ENCODE data around the gene AFF3.

AFF3 gene

DNA sequence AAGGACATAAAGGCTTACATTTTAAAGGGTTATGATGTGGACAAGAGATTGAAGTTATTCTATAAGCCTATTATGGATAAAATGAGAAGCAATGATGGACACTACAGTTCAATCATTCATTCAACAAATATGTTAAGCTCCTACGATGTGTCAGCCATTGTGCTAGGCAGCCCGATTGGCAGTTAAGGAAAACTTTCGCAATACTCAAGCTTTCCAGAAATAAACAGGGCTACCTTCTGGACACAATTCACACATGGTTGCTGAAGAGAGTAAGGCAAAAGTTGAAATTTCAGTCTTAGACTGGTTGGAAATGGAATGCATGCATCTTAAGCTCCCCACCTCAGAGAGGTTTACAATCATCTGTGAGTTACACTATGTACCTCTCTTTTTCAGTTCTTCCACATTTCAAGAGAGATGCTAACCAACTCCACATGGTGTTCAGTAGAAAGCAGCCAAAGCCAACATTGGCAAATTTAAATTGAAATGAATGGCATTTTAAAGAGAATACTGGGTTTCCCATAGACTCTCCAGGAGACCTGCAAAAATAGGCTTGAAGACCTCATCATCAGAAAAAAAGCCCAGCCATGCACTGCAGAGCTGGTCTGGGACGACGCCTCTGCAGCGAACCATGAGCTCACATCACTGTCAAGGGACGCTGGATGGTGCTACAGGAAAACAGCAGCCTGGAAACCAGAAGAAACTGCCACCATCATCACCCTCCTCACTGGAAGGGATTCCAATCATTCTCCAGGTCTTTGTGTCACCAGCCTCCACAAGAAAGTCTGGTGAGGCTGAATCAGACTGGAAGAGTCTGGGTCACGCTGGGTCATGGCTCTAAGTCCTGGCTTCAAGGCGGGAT lies 276.3 kb downstream of the AFF3 start:
- H3K9me3 ChIP-seq (ENCODE audit: low read length), result no peaks in the 10 kb centered on the region
- H3K4me2 ChIP-seq (ENCODE audit: low read length), result no peak overlapping the region
- H3K79me2 ChIP-seq (ENCODE audit: insufficient read depth, low read length), result no peaks in the 10 kb centered on the region
- H4K20me1 ChIP-seq (ENCODE audit: insufficient read depth, low read length), result no peaks in the 10 kb centered on the region
- H2AFZ ChIP-seq (ENCODE audit: low read length), result no peak overlapping the region
- no peaks in the 10 kb centered on the region for H3F3A ChIP-seq (ENCODE audit: insufficient read depth, low read length)
- no peak overlapping the region for H3K9ac ChIP-seq (ENCODE audit: low read length)
- H3K36me3 ChIP-seq (ENCODE audit: insufficient read depth, low read length), result peaks cover 34% of the 10 kb centered on the region; the same call in 1 of the 2 replicates
- H3K27me3 ChIP-seq (ENCODE audit: insufficient read depth, low read length), result no peaks in the 10 kb centered on the region
- H3K4me1 ChIP-seq (ENCODE audit: insufficient read depth, low read length, severe bottlenecking), result peaks cover 90% of the 10 kb centered on the region
- H3K4me3 ChIP-seq (ENCODE audit: low read depth, low read length, poor library complexity, severe bottlenecking), result no peak overlapping the region
- TF ChIP-seq EZH2 (IDR thresholded peaks at IDR 0.05; ENCODE audit: borderline replicate concordance, low read length), result no peak
- TF ChIP-seq, protein P1, sequence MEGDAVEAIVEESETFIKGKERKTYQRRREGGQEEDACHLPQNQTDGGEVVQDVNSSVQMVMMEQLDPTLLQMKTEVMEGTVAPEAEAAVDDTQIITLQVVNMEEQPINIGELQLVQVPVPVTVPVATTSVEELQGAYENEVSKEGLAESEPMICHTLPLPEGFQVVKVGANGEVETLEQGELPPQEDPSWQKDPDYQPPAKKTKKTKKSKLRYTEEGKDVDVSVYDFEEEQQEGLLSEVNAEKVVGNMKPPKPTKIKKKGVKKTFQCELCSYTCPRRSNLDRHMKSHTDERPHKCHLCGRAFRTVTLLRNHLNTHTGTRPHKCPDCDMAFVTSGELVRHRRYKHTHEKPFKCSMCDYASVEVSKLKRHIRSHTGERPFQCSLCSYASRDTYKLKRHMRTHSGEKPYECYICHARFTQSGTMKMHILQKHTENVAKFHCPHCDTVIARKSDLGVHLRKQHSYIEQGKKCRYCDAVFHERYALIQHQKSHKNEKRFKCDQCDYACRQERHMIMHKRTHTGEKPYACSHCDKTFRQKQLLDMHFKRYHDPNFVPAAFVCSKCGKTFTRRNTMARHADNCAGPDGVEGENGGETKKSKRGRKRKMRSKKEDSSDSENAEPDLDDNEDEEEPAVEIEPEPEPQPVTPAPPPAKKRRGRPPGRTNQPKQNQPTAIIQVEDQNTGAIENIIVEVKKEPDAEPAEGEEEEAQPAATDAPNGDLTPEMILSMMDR (IDR thresholded peaks at IDR 0.05; ENCODE audit: low read length), result no peak
- no peaks in the 10 kb centered on the region for H3K9me2 ChIP-seq (ENCODE audit: low read depth, low read length)
- H3K27ac ChIP-seq (ENCODE audit: low read depth, low read length, poor library complexity, severe bottlenecking), result peak overlapping the region; percentile 90

DNA sequence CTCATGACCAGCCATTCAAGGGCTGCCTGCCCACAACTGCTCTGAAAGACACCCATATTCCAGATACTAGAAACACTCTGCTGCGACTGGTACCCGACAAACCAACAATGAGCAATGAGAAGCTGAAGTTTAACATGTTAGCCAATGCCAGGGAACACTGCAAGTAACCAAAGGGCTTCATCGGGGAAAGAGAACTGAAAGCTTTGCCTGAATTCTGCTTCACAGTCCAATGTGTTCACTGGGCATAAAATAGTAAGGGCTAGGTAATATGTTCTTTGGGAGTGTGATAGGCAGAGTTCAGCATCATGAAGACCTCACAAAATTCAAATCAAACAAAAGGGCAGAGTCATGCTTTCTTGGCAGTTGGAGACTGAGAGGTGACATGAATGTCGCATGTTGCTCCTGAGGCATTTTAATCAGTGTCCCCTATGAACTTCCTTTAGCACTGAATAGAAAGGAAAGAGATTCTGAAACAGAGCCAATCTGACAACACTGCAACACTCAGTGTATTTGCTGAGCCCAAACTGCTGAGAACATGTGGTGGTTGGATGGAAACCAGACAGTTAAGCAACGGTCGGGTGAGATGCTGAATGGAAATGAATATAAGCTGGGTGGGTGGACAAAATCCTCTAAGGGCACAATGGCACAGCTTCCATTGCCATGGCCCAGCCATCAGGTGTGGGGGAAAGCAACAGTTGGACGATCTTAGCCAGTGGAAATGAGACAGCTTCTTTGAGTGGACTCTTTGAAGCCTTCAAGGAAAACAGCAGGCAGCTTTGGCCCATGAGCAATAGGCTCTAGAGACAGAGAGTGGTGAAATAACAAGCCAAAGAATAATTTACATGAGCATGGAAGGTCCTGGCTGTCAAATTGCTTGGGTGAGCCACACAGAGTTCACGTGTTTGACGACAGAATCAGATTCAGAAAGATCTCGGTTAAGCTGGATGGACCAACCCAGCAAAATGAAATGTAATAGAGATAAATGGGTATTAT lies 277.5 kb downstream of the AFF3 start:
- H3K27ac ChIP-seq (ENCODE audit: low read depth, low read length, poor library complexity, severe bottlenecking), result peak overlapping the region; percentile 90
- no peak overlapping the region for H3K4me3 ChIP-seq (ENCODE audit: low read depth, low read length, poor library complexity, severe bottlenecking)
- no peaks in the 10 kb centered on the region for H4K20me1 ChIP-seq (ENCODE audit: insufficient read depth, low read length)
- no peak overlapping the region for H2AFZ ChIP-seq (ENCODE audit: low read length)
- no peaks in the 10 kb centered on the region for H3K27me3 ChIP-seq (ENCODE audit: insufficient read depth, low read length)
- no peak overlapping the region for H3K9ac ChIP-seq (ENCODE audit: low read length)
- H3K9me2 ChIP-seq (ENCODE audit: low read depth, low read length), result no peaks in the 10 kb centered on the region
- peak overlapping the region; percentile 8; the same call in 1 of the 2 replicates for H3K4me2 ChIP-seq (ENCODE audit: low read length)
- H3F3A ChIP-seq (ENCODE audit: insufficient read depth, low read length), result no peaks in the 10 kb centered on the region
- H3K4me1 ChIP-seq (ENCODE audit: insufficient read depth, low read length, severe bottlenecking), result peaks cover 85% of the 10 kb centered on the region
- TF ChIP-seq EZH2 (IDR thresholded peaks at IDR 0.05; ENCODE audit: borderline replicate concordance, low read length), result no peak
- TF ChIP-seq, protein P1 (IDR thresholded peaks at IDR 0.05; ENCODE audit: low read length), result no peak
- no peaks in the 10 kb centered on the region for H3K9me3 ChIP-seq (ENCODE audit: low read length)
- no peaks in the 10 kb centered on the region for H3K79me2 ChIP-seq (ENCODE audit: insufficient read depth, low read length)
- H3K36me3 ChIP-seq (ENCODE audit: insufficient read depth, low read length), result peaks cover 32% of the 10 kb centered on the region; the same call in 1 of the 2 replicates

DNA sequence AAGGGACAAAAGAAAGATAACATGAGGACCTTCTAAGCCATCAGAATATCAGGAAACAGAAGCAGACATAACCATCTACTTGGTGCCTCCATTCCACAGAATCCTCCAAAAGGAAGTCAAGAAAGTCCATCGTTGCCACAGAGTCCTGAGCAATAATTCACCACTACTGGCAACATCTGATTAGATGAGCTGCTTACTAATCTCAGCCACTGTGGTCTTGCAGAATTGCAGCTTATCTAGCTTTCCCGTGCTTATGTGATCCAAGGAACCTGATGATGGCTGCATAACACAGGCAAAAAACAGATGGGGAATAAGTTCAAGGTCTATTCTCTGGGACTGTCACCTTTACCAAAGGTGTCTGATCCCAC lies 278.5 kb downstream of the AFF3 start:
- no peaks in the 10 kb centered on the region for H3K9me3 ChIP-seq (ENCODE audit: low read length)
- no peak overlapping the region for H3K4me3 ChIP-seq (ENCODE audit: low read depth, low read length, poor library complexity, severe bottlenecking)
- TF ChIP-seq EZH2 (IDR thresholded peaks at IDR 0.05; ENCODE audit: borderline replicate concordance, low read length), result no peak
- TF ChIP-seq, protein P1 (IDR thresholded peaks at IDR 0.05; ENCODE audit: low read length), result no peak
- no peaks in the 10 kb centered on the region for H3F3A ChIP-seq (ENCODE audit: insufficient read depth, low read length)
- H2AFZ ChIP-seq (ENCODE audit: low read length), result no peak overlapping the region
- H3K9me2 ChIP-seq (ENCODE audit: low read depth, low read length), result no peaks in the 10 kb centered on the region
- H3K27ac ChIP-seq (ENCODE audit: low read depth, low read length, poor library complexity, severe bottlenecking), result peak overlapping the region; percentile 90
- peaks cover 40% of the 10 kb centered on the region; the same call in 1 of the 2 replicates for H3K36me3 ChIP-seq (ENCODE audit: insufficient read depth, low read length)
- no peak overlapping the region; the same call in 1 of the 2 replicates for H3K4me2 ChIP-seq (ENCODE audit: low read length)
- H3K79me2 ChIP-seq (ENCODE audit: insufficient read depth, low read length), result peaks cover 6% of the 10 kb centered on the region; the same call in 1 of the 2 replicates
- H4K20me1 ChIP-seq (ENCODE audit: insufficient read depth, low read length), result no peaks in the 10 kb centered on the region
- H3K27me3 ChIP-seq (ENCODE audit: insufficient read depth, low read length), result no peaks in the 10 kb centered on the region
- peaks cover 79% of the 10 kb centered on the region for H3K4me1 ChIP-seq (ENCODE audit: insufficient read depth, low read length, severe bottlenecking)
- no peak overlapping the region for H3K9ac ChIP-seq (ENCODE audit: low read length)

All from OCI-LY1 (cell line).